RWPE1 (cell line): ENCODE results near the gene FUS.
A peak's percentile ranks its signal among the peaks of the same experiment; 100 is the strongest.
"Not testable (repeated sequence)": the region's sequence is repeated elsewhere in the genome, so short reads cannot be mapped to it uniquely, and the experiment has no call there.

Experiments used
- CTCF ChIA-PET: fragments of 350-600 bp; sonication (Branson Sonifier 250); formaldehyde crosslinking; extraction: SDS; loops from one replicate; lab custom pipeline; 2021; lab: Yijun Ruan, JAX
- POLR2A ChIA-PET: fragments of 400-600 bp; formaldehyde crosslinking; extraction: SDS; loops from one replicate; lab custom pipeline; 2020; ENCODE audit warnings: antibody characterized with exemption; ENCODE audit not compliant: low non-redundant PET; lab: Yijun Ruan, JAX
- DNase-seq: peaks from one replicate; pipeline ENCODE4 v3.0.0; 2012; ENCODE audit warnings: low spot score
- H3K27ac ChIP-seq: fragments of 450-650 bp; 2 replicates; pipeline ENCODE4 v1.5.1; 2017
- CTCF ChIP-seq: fragments of 450-650 bp; conservative IDR thresholded peaks from 2 replicates; pipeline ENCODE4 v1.5.1; 2017; ENCODE audit warnings: low read depth, mild to moderate bottlenecking

Gene FUS

GRCh38 chr16:31136287-31136662 lies 43.7 kb upstream of the FUS start:
- DNase-seq, result no peak
- TF ChIP-seq CTCF, result no peak
- CTCF ChIA-PET, result interaction anchor here (1.1 kb wide), 1 partner anchor 152 kb away, joined by 6 read pairs; the partner anchor contains the start of gene HSD3B7
- H3K27ac ChIP-seq, result peak overlapping the region; percentile 98
- POLR2A ChIA-PET, result interaction anchor here (0.6 to 1.0 kb wide), 2 partner anchors 19 to 24 kb away, joined by 3 read pairs; partner anchors contain the start of gene KAT8

DNA sequence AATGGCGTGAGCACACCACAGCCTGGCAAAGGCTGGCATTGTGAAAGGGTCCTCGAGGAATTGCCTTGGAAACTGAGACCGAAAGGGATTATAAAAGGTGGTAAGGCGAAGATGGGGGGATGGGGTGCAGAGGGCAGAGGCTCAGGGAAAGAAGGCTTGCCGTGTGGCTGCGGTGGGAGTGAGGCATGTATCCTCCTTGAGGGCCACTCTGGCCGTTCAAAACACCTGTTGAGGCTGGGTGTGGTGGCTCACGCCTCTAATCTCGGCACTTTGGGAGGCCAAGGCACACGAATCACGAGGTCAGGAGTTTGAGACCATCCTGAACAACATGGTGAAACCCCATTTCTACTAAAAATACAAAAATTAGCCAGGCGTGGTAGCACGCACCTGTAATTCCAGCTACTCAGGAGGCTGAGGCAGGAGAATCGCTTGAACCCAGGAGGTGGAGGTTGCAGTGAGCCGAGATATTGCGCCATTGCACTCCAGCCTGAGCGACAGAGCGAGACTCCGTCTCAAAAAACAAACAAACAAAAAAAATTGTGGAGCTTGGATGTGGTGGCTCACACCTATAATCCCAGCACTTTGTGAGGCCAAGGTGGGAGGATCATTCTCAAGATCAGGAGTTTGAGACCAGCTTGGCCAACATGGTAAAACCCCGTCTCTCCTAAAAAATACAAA lies 43.0 kb upstream of the FUS start:
- CTCF ChIA-PET, result interaction anchor here (0.8 kb wide), 1 partner anchor 18 kb away, joined by 3 read pairs; no protein-coding TSS in a partner anchor
- POLR2A ChIA-PET, result interaction anchor here (0.6 kb wide), 2 partner anchors 19 kb away, joined by 3 read pairs; partner anchors contain the start of gene KAT8

GRCh38 chr16:31138621-31139578 lies 41.0 kb upstream of the FUS start:
- CTCF ChIA-PET, result interaction anchor here (0.5 to 1.4 kb wide), 3 partner anchors 154 to 256 kb away, joined by 3 to 9 read pairs (median 4); partner anchors contain the start of gene HSD3B7
- POLR2A ChIA-PET, result interaction anchor here (0.6 kb wide), 1 partner anchor 70 kb away, joined by 3 read pairs; no protein-coding TSS in a partner anchor
- peak overlapping the region; percentile 98 for H3K27ac ChIP-seq
- DNase-seq, result peak; percentile 91
- no peak for TF ChIP-seq CTCF

More for the DNA sequence above, 43.0 kb upstream of the FUS start:
- not testable (repeated sequence) for DNase-seq
- peak overlapping the region; percentile 98 for H3K27ac ChIP-seq

- H3K27ac ChIP-seq, result peak overlapping the region; percentile 98
These were observed 38.9 kb upstream of the FUS start for GRCh38 chr16:31141071-31141469.

GRCh38 chr16:31141489-31142108 lies 38.3 kb upstream of the FUS start:
- DNase-seq, result peak; percentile 46
- POLR2A ChIA-PET, result interaction anchor here (1.4 to 1.5 kb wide), 2 partner anchors 10 to 24 kb away, joined by 8 to 15 read pairs; partner anchors contain the start of gene KAT8
- TF ChIP-seq CTCF, result no peak
- peak overlapping the region; percentile 98 for H3K27ac ChIP-seq
- CTCF ChIA-PET, result interaction anchor here (0.7 to 2.4 kb wide), 13 partner anchors 8 to 156 kb away, joined by 3 to 23 read pairs (median 6); partner anchors contain the start of genes HSD3B7, KAT8 and ZNF668

More at GRCh38 chr16:31141071-31141469, 38.9 kb upstream of the FUS start:
- DNase-seq, POLR2A ChIA-PET, CTCF ChIA-PET: not testable (repeated sequence)

GRCh38 chr16:31142109-31143010 lies 37.6 kb upstream of the FUS start:
- POLR2A ChIA-PET, result interaction anchor here (1.0 to 1.5 kb wide), 3 partner anchors 11 to 731 kb away, joined by 3 to 15 read pairs (median 8); partner anchors contain the start of genes KAT8 and ZNF267
- CTCF ChIA-PET, result interaction anchor here (0.5 to 2.4 kb wide), 22 partner anchors 9 to 311 kb away, joined by 3 to 23 read pairs (median 4); partner anchors contain the start of genes HSD3B7, KAT8 and ZNF668
- H3K27ac ChIP-seq, result peak overlapping the region; percentile 98
- DNase-seq, result peak; percentile 99
- peak; percentile 95 for TF ChIP-seq CTCF
